Measurements from ENCODE around the gene ZNF883.
A peak's percentile ranks its signal among the peaks of the same experiment; 100 is the strongest.
"Not testable (repeated sequence)": the region's sequence is repeated elsewhere in the genome, so short reads cannot be mapped to it uniquely, and the experiment has no call there.

ZNF883 gene

DNA sequence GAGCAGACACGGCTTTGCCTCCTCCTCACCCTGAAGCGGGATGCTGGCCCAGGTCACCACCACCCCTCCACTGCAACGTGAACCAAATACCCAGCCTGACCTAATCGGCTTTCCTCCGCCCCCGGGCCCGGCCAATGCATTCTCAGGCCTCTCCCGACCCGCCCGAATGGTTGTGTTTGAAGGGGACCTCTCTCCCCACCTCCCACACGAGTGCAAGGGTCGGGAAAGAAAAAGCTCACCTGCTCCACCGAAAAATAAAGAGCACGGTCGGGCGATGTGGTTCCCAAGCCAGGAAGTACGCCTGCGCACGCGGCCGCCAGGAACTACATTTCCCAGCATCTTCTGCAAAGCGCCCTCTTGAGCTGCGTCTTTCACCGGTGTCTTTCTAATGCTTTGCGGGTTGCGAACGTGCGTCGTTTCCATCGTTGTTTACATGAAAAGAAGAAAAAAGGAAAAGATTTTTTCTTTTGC lies at the start of gene ZNF883:
ZNF883 (minus strand) TSS at position 282 of the 471 bp plus-strand sequence.
- peak; percentile 49 for DNase-seq

DNA sequence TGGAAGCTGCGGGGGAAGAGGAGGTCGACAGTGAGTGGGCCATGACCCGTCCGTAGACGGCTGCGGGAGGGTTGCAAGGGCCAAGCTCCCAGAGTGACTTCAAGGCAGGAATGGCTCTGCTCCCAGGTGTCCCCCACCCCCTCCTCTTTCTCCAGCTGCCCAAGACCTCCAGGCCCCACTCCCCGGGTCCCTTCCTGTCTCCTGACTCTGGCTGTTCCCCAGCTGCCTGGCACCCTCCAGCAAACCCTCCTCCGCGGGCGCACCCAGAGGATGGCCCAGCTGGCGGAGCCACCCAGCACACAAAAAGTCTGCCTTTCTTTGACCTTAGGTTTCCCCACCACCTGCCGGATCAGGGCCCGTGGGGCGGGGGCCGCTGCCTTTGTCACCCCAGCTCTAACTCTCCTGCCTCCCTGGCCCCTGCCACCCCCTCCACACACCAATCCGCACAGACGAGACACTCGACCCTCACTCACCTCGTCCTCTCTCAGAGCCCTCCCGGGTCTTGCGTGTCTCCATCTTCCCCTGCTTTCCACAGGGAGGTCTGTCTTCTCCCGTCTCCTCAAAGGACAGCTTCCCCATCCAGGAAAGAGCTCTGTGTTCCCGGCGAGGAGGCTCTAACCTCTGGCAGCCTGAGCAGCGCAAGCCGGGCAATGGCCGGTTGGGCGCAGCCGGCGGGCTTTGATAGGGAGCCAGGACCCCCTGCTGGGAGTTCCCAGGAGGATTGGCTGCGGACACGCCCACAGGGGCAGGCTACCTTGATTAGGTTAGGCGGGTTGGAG lies 49.3 kb upstream of the ZNF883 start:
- DNase-seq: not testable (repeated sequence)

DNA sequence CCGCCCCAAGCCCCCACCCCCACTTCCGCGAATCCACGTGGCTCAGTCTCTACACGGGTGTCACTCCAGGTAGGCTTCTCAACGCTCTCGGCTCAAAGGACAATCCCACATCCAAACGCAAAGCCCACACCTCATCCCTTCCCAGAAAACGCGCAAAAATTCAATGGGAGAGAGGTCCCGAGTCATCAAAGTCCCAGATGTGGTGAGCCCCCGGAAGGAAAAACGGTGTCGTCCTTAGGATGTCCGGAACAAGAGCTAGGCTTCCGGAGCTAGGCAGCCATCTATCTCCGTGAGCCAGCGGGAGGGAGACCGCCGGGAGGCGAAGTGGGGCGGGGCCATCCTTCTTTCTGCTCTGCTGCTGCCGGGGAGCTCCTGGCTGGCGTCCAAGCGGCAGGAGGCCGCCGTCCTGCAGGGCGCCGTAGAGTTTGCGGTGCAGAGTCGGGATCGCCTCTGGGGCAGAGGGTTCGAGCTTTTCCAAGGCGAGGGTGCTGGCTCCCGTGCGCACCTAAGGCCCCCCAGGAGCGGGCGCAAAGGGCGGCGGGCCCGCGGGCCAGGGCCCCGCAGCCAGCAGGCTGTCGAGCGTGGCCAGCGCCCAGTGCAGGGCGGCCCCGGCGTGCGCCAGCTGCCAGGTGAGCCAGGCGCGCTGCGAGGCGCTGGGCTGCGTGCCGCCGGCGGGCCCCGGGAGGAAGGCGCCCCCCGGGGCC lies 47.7 kb upstream of the ZNF883 start:
- DNase-seq: not testable (repeated sequence)

DNA sequence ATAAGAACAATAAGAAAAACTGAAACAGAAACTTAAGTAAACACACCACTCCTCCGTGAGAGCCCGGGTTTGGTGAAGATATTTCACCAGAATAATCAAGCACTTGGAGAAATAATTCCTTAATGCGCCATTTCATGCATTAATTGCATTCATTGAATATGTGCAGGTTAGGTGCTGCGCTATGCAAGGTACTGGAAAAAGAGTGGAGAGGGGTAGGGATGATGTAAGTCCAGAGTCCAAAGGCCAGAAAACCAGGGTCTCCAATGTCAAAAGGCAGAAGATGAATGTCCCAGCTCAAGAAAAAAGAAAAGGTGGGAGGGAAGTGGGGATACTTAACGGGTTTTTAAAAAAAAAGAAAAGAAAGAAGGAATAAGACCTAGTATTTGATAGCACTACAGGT lies 45.2 kb upstream of the ZNF883 start:
- DNase-seq: no peak

DNA sequence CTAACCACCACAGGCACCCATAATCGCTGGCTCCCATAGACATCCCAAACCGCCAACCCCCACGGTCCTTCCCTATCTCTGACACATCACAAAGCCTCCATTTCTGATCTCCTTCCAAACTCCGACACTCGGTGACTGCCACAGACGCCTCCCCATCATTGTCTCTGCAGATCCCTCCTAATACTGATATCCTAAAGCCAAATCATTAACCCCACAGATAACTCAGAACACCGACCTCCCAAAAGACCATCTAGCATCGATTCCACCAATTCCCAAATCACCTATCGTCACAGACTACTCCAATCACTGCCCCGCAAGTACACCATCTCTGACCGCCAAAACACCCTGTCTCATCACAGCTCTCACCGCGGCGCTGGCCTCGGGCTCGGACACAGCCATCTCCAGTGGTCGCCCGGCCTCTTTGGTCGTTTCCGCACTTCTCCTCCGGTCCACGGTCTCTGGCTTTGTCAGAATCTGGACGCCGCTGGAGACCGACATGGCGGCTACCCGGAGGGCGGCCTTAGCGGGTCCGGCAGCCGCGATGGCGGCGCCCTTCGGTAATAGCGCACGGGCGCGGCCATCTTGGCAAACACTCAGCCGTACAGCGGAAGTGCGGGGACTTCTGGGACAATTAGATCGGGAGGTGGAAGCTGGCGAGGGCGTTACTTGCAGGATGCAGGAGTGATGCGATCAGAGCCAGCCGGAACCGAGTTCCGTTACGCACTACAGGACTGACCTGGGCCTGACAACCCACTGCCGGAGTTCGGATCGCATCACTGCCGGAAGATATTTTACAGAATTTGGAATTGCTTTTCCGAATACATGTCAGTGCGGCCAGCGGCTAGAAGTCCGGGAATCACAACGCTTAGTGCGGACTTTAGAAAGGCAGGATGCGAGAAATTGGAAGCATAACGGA lies 44.5 kb upstream of the ZNF883 start, which contains the start of gene ZFP37:
ZFP37 (minus strand) TSS at position 534 of the 916 bp plus-strand sequence; CDS start at position 498, 36 bp downstream.
- peak; percentile 84 for DNase-seq

DNA sequence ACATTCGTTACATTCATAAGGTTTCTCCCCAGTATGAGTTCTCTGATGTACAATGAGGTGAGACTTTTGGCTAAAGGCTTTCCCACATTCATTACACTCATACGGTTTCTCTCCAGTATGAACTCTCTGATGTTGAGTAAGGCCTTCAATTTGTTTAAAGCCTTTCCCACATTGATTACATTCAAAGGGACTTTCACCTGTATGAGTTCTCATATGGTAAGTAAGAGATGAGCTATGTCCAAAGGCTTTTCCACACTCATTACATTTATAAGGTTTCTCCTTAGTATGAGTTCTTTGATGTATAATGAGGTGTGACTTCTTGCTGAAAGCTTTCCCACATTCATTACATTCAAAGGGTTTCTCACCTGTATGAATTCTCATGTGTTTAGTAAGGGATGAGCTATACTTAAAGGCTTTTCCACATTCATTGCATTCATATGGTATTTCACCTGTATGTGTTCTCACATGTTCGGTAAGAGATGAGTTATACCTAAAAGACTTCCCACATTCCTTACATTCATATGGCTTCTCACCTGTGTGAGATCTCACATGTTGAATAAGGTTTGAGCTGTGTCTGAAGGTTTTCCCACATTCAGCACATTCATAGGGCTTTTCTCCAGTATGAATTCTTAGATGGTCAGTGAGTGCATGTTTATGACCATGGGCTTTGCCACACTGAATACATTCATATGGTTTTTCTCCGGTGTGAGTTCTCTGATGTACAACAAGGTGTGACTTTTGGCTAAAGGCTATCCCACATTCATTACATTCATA lies 31.1 kb upstream of the ZNF883 start:
- DNase-seq: no peak

DNA sequence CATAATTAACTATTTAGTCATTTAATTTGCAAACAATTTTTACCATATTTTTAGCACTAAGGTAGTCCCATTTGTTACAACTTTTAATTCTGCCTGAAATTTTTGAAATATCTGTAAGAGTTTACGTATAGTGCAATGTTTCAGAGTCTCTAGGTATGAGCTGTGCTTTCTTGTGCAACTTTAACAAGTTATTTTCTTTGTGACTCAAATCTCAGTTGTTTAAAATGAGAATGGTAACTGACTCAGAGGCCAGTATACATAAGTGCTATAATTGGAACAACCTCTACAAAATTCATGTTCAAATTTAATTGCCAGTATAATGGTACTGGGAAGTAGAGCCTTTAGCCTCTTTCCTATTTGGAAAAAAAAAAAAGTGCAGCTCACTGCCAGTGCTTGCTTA lies 14.2 kb upstream of the ZNF883 start:
- no peak for DNase-seq

DNA sequence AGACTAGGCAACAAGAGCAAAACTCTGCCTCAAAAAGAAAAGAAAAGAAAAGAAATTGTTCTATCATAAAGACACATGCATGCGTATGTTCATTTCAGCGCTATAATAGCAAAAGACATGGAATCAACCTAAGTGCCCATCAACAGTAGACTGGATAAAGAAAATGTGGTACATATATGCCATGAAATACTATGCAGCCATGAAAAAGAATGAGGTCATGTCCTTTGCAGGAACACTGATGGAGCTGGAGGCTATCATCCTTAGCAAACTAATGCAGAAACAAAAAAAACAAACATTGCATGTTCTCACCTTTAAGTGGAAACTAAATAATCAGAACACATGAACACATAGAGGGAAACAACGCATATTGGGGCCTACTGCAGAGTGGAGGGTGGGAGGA lies 6.3 kb upstream of the ZNF883 start:
- DNase-seq: no peak

DNA sequence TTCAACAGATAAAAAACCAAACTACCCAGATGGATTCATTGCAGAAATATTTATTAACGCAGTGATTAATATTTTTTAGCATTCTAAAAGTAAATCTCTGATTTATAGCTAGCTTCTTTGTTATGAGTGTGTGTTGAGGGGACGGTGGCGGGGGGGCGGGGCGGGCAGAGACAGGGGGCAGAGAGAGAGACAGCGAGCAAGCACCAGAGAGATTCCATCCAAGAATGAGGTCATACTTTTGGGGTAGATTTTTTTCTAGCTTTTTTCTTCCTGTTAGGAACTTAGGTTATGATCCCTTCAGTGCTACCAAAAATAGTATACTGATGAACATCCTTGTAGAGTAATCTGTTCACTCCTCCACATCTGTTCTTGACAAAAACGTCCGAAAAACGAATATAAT lies 500 bp upstream of the ZNF883 start:
- no peak for DNase-seq

DNA sequence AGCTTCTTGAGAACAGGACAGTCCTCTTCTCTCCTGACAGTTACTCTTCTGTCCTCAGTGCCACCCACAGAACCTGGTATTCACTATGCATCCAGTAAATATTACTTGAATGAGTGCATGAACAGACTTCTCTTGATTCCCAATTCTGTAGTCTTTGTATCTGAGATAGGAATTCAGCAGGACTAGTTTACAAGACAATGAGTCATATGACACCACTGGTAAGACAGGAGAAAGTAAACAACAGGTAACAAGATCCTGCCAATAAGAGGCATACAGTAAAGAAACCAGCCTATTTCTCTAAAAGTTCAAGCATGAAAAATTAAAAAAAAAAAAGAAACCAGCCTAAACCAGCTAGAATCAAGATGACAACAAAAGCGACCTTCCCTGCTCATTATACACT lies 6.2 kb downstream of the ZNF883 start:
- DNase-seq: no peak

DNA sequence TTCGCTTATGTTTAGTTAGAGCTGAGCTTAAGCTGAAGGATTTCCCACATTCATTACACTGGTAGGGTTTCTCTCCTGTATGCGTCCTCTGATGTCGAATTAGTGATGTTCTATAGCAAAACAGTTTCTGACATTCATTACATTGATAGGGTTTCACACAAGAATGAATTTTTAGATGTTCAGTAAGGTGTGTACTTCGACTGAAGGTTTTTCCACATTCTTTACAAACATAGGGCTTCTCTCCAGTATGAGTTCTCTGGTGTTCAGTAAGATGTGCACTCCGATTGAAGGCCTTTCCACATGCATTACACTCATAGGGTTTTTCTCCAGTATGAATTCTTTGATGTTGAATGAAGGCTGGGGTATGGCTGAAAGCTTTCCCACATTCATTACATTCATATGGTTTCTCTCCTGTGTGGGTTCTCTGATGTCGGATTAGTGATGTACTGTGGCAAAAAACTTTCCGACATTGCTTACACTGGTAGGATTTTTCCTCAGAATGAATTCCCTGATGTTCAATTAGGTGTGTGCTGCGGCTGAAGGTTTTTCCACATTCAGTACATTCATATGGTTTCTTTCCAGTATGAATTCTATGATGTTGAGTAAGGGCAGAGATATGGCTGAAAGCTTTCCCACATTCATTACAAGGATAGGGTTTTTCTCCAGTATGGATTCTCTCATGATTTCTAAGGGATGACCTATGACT lies 14.6 kb downstream of the ZNF883 start:
- DNase-seq: no peak

DNA sequence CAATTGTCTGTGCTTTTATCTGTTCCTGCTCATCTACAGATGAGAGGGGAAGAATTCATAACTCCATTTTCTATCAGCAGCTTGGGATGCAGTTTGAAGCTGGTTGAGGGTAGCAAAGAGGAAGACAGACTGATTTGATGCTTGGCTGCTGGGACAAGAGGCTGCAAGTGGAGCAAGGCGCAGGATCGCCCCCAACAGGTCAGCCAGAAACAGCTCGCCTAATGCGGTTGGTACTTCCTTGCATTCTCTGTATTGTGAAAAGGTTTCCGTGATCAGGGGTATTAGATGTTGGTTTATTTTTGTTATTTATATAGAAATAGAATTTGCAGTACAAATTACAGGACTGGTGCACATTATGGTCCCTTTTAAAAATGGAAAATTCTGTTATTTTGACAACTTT lies 40.6 kb downstream of the ZNF883 start:
- peak; percentile 30 for DNase-seq

DNA sequence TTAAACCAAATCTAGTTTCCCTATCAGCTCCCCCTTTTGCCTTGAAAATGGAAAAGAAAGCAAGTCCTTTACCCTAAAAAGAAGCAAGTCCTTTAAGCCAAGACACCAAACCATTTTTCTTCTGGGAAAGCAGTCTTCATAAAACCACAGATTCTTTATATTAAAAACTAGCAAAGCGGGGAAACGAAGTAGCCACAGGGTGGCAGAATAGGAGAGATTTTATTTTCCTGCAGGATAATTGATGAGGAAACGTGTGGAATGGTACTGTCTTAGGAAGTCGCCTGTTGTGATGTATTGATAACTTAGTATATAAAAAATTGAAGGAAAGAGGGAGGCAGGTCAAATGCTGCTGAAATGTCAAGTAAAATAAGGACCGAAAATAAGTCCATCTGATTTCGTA lies 41.1 kb downstream of the ZNF883 start:
- no peak for DNase-seq

DNA sequence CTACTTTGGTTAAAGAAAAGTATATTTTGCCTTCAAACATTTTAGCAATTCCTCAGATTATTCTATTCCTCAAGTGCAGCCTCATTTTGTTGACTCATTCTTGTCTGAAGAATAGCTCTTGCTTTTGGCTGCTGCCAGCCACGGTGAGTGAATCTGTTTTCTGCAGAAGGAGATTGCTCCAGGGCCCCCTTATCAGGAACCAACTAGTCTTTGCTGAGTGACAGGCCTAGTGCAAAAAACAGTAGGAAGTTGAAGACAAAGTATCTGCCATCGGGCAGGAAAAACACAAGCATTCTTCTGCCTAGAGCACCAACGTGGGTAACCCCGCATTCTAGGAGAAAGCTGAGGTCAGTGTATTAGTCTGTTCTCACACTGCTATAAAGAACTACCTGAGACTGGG lies 42.3 kb downstream of the ZNF883 start:
- no peak for DNase-seq

DNA sequence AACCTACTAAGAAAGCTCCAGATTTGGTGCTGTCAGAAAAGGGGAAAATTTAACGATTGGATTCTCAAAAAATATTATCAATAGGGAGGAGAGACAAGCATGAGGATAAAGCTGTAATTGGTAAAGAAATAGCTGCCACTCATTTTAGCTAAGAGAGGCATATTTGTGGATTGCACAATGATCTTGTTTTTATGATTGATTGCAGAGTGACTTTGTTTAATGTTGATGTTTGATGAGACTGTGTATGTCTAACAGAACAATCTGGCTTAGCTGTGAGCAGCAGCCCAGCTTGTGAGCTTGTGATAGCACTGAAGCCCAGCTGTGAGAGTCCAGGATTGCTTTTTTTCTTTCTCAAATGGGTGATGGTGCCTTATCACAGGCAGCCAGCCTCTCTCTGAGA lies 56.4 kb downstream of the ZNF883 start:
- no peak for DNase-seq

DNA sequence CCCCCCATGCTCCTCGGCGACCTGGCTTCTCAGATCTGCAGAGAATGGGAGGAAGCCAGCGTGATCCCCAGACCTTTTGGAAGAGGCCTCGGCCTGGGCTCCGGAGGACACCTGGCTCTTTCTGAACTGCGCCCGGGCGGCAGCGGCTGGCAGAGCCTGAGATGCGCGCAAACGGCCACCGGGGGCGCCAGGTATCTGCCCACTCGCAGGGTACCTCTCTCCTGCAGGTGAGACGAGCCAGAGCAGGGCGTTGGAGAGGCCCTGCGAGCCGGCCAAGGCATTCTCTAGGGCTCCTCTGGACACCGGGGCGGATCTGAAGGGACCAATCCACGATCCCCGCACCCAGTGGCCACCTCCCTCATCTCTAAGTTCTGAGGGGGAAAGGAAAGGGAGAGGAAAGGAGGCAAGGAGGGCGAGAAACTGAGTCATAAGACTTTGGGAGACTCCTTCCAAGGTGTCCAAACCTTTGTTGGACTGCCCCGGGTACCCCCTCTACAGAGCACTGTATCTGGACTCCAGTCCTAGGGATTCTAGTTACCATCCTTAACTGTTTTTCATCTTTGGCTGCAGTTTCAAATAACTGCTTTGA lies 66.3 kb downstream of the ZNF883 start:
- peak; percentile 37 for DNase-seq

DNA sequence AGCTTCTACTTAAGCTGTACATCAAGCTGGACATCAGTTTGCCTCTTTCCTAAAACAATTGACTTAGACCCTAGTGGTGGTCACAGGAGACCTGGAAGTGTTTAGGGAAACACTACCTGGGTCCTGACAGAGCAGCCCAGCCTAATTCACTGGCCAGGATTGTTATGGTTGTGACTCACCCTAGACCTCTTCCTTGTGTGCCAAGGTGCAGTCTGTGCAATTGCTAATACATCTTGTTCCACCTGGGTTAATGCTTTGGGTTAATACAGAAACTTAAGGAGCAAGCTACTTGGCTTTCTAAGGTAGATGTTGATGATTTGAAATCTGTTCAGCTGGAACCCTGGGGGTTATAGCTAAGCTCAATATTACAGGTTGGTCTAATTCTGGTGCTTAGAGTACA lies 72.6 kb downstream of the ZNF883 start:
- no peak for DNase-seq

DNA sequence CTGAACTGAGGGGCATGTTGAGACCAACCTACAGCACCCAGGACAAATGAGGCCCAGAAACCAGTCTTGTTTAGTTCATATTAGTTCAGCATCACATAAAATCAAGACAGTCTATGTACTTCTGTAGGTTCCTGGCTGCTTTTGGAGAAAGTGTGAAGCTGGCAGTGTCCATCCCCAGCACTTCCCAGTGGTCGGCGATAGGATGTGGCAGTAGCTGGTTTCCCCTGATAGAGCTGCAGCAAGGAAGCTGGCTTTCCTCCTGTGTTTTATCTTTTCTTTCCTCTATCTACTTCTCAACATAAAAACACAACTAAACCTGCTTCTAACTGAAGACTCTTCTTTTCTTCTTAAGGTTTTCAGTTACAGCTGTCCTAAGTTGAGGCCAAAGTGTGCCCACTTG lies 78.3 kb downstream of the ZNF883 start:
- DNase-seq: no peak

DNA sequence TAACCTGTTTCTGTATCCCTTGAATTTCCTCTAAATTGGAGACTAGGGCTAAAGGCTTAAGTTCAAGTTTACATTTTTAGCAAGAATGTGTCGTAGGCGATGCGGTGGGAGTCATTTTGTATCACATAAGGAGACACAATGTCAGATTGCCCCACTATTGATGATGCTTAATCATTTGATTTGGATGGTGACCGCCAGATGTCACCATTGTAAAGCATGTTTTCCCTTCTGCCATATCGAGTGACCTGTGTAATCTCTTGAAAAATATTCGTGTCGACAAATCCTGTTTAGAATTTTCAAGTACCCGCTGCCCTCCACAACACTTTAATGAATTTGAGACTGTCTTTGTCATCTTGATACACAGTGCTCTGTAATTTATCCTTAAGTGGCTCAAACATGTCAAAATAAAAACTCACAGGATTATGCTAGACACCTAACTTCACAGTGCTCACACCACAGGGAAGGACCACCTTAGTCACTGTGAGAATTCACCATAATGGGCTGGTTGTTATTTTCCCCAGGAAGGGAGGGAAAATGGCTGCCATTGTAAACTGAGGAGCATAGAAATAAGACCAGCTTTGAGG lies 86.8 kb downstream of the ZNF883 start:
- peak; percentile 27 for DNase-seq

DNA sequence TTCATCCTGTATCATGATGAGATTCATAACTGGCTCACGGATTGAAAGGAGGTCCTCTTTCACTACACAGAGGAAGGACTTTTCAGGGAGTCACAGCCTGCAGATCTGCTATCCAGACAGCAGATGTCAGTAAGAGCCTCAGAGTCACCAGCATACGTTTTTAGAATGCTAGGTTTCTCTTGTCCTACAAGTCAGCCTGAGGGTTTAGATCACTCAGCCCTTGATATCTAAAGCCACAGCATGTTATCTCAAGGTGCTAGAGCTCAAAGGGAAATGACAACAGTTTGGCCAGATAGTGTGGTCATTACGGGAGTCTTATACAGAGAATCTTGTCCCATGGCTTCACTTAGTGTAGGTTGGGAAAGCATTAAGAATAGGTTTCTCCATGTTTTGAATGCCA lies 90.4 kb downstream of the ZNF883 start:
- DNase-seq: no peak

DNA sequence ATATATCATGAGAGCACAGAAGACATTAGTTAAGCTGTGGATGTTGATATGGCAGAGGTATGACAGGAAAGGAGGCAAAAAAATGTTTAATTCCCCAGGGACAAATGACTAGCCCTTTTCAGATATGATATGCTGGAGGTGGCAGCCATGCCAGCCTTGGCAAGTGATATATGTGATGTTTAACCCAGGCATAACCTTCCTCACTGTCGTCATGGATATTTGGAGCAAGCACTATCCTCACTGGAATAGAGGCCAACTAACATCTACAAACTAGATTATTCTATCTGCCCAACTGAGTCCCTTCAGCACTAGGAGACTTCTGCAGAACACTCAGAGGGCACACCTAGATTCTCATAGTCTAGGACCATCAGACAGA lies 94.0 kb downstream of the ZNF883 start:
- no peak for DNase-seq

Data from stimulated activated CD8-positive, alpha-beta memory T cell treated with anti-CD3 and anti-CD28 coated beads, Interleukin-4, amount 100 ng/mL, for 48 hours (primary cell).